GM21825 (cell line): ENCODE measurements around the gene VN1R2.
"Not testable (repeated sequence)": the region's sequence is repeated elsewhere in the genome, so short reads cannot be mapped to it uniquely, and the experiment has no call there.

ENCODE experiments used
- ATAC-seq: cut with Tn5 transposase; IDR thresholded peaks from one replicate; pipeline ENCODE4 v1.9.1; 2021; ENCODE audit warnings: mild to moderate bottlenecking, moderate library complexity; ENCODE audit not compliant: unreplicated experiment

The VN1R2 gene

GRCh38 chr19:53257715-53258342, at the start of gene VN1R2:
Gene VN1R2, plus strand, starts transcription at chr19:53258292. Its CDS starts 84 bp downstream, at chr19:53258376.
- not testable (repeated sequence) for ATAC-seq

- ATAC-seq, result not testable (repeated sequence)
These were observed 46.5 kb upstream of the VN1R2 start for GRCh38 chr19:53211554-53211953.

- ATAC-seq, result no peak
These were observed 45.3 kb upstream of the VN1R2 start for GRCh38 chr19:53212703-53213320.

GRCh38 chr19:53222716-53223115, 35.4 kb upstream of the VN1R2 start:
- not testable (repeated sequence) for ATAC-seq

GRCh38 chr19:53224606-53225005, 33.5 kb upstream of the VN1R2 start:
- no peak for ATAC-seq

- no peak for ATAC-seq
These were observed 20.8 kb upstream of the VN1R2 start for GRCh38 chr19:53237114-53237777.

GRCh38 chr19:53246498-53246897, 11.6 kb upstream of the VN1R2 start:
- ATAC-seq, result no peak

- ATAC-seq, result no peak
These were observed 3.4 kb upstream of the VN1R2 start, which contains the start of gene ZNF677 for GRCh38 chr19:53254411-53255341. Gene ZNF677, minus strand, starts transcription at chr19:53254873. Its CDS starts 3,323 bp downstream, at chr19:53251550.

GRCh38 chr19:53267623-53268022, 9.5 kb downstream of the VN1R2 start, which contains the start of gene VN1R4:
Gene VN1R4, minus strand, starts transcription at chr19:53267723. Its CDS starts 58 bp downstream, at chr19:53267665.
- ATAC-seq, result not testable (repeated sequence)

- not testable (repeated sequence) for ATAC-seq
These were observed 11.8 kb downstream of the VN1R2 start for GRCh38 chr19:53269861-53270260.

GRCh38 chr19:53272044-53272443, 14.0 kb downstream of the VN1R2 start:
- ATAC-seq, result no peak

GRCh38 chr19:53275480-53275879, 17.4 kb downstream of the VN1R2 start:
- ATAC-seq, result no peak

- not testable (repeated sequence) for ATAC-seq
These were observed 23.9 kb downstream of the VN1R2 start for GRCh38 chr19:53281947-53282346.

GRCh38 chr19:53285087-53285486, 27.0 kb downstream of the VN1R2 start:
- ATAC-seq, result no peak

- ATAC-seq, result no peak
These were observed 32.9 kb downstream of the VN1R2 start for GRCh38 chr19:53290758-53291549.

GRCh38 chr19:53294786-53295441, 36.8 kb downstream of the VN1R2 start:
- no peak for ATAC-seq

GRCh38 chr19:53301341-53301740, 43.2 kb downstream of the VN1R2 start:
- ATAC-seq, result not testable (repeated sequence)

- ATAC-seq, result no peak
These were observed 50.3 kb downstream of the VN1R2 start for GRCh38 chr19:53308339-53308811.
